Progenitor cell of endocrine pancreas (in vitro differentiated cells): ENCODE measurements around the gene CALR3. TPM values are rescaled to one million over a fixed set of nuclear protein-coding genes. Genes with fewer than 3 reads are reported as not detected.
"Not testable (repeated sequence)": the region's sequence is repeated elsewhere in the genome, so short reads cannot be mapped to it uniquely, and the experiment has no call there.

Source experiments
- DNase-seq: peaks from one replicate; pipeline ENCODE4 v3.0.0; 2021; ENCODE audit warnings: low spot score; ENCODE audit not compliant: unreplicated experiment
- H3K27ac Mint-ChIP-seq: 2 replicates; pipeline ENCODE4 v1.8.0; 2021; ENCODE audit warnings: mild to moderate bottlenecking, moderate library complexity, mixed read lengths
- H3K27me3 Mint-ChIP-seq: 2 replicates; pipeline ENCODE4 v1.8.0; 2021; ENCODE audit warnings: mixed read lengths
- H3K36me3 Mint-ChIP-seq: 2 replicates; pipeline ENCODE4 v1.8.0; 2022; ENCODE audit warnings: mixed read lengths; ENCODE audit not compliant: insufficient read depth
- H3K4me1 Mint-ChIP-seq: 2 replicates; pipeline ENCODE4 v1.8.0; 2021; ENCODE audit warnings: low read depth, mixed read lengths
- H3K4me3 Mint-ChIP-seq: 2 replicates; pipeline ENCODE4 v1.8.0; 2021; ENCODE audit warnings: low read depth, mild to moderate bottlenecking, moderate library complexity, mixed read lengths
- H3K9me3 Mint-ChIP-seq: 2 replicates; pipeline ENCODE4 v1.8.0; 2021; ENCODE audit warnings: low read depth, mixed read lengths
- CTCF ChIP-seq: fragments of 200-600 bp; sonication (generic); IDR thresholded peaks from one replicate; pipeline ENCODE4 v1.5.0; 2021; ENCODE audit warnings: antibody characterized with exemption, mild to moderate bottlenecking; ENCODE audit not compliant: unreplicated experiment
- long read RNA-seq: library from polyadenylated mRNA; unstranded; transcript quantifications from one replicate; pipeline ENCODE4 v2.0.0, GENCODE V29; 2020
- total RNA-seq: library from RNA; stranded (reverse); gene quantifications from 2 replicates; pipeline ENCODE4 v1.2.1, GENCODE V29; 2021

The CALR3 gene
- total RNA-seq, result not detected in 2 replicates
- long read RNA-seq, result 0 reads

DNA sequence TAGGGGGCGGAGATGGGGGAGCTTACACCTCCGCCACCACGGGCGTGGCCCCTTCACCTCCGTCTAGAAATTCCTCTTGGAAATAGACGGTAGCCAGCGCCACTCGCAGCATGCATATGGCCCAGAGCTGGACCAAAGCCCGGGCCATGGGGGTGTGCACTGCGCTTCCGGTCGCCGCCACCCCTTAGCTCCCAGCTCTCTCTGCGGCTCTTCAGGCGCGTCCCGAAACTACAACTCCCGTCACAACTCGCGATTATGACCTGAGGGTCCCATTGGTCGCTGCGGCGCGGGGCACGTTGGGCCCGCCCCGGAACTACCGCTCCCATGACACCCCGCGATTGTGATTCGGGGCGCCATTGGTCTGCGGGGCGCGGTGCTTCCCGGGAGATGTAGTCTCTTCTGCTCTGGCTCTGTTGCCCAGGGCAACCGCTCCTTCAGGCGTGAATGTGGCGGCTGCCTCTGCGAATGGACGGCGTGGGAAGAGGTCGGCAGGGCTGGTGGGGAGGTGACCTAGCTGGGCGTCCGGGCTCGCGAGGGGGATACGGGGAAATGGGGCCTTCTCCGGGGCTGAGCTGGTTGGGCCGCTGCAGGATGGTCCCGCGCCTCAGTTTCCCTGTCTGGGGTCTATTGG, at the start of gene CALR3, which contains the start of gene C19orf44:
CALR3 (minus strand) TSS at position 186 of the 631 bp plus-strand sequence; CDS start at position 148, 38 bp downstream.
C19orf44 (plus strand) TSS at position 413 of the 631 bp plus-strand sequence. CDS start 4,399 bp downstream, outside the sequence.
- Mint-ChIP-seq H3K27me3 (no peaks in the 10 kb centered on the region), H3K4me3 (peak within 1 kb of the TSS; percentile 92), H3K9me3 (no peaks in the 10 kb centered on the region), H3K4me1 (peaks cover 12% of the 10 kb centered on the region), H3K27ac (peak within 1 kb of the TSS; percentile 90), H3K36me3 (peaks cover 2% of the 10 kb centered on the region)
- TF ChIP-seq CTCF, result no peak
- DNase-seq, result peak; percentile 96

GRCh38 chr19:16544473-16545231, 48.7 kb upstream of the CALR3 start:
- Mint-ChIP-seq H3K4me3 (no peak overlapping the region), H3K36me3 (peaks cover 2% of the 10 kb centered on the region), H3K4me1 (peaks cover 15% of the 10 kb centered on the region), H3K27me3 (no peaks in the 10 kb centered on the region), H3K27ac (peak overlapping the region; percentile 46), H3K9me3 (no peaks in the 10 kb centered on the region)
- no peak for DNase-seq
- TF ChIP-seq CTCF, result no peak

DNA sequence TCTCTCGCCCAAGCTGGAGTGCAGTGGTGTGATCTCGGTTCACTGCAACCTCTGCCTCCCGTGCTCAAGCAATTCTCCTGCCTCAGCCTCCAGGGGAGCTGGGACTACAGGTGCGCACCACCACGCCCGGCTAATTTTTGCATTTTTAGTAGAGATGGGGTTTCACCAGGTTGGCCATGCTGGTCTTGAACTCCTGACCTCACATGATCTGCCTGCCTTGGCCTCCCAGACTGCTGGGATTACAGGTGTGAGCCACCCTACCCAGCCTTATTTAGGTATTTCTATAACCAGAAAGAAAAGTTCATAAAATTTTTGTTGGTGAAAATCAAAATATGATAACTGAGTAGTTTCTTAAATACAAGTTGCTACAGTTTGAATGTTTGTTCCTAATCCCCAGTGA, 47.8 kb upstream of the CALR3 start:
- H3K27me3 Mint-ChIP-seq, H3K9me3 Mint-ChIP-seq, DNase-seq, H3K36me3 Mint-ChIP-seq: not testable (repeated sequence)
- Mint-ChIP-seq H3K27ac (peak overlapping the region; percentile 27), H3K4me1 (peaks cover 15% of the 10 kb centered on the region), H3K4me3 (peak overlapping the region; percentile 90)

- H3K9me3 Mint-ChIP-seq, result no peaks in the 10 kb centered on the region
- H3K4me3 Mint-ChIP-seq, result peak overlapping the region; percentile 90
- H3K4me1 Mint-ChIP-seq, result peaks cover 18% of the 10 kb centered on the region
- no peaks in the 10 kb centered on the region for H3K27me3 Mint-ChIP-seq
- no peak for DNase-seq
- TF ChIP-seq CTCF, result no peak
- H3K27ac Mint-ChIP-seq, result peak overlapping the region; percentile 90
- H3K36me3 Mint-ChIP-seq, result peaks cover 9% of the 10 kb centered on the region
These were observed 47.0 kb upstream of the CALR3 start for GRCh38 chr19:16542910-16543472.

DNA sequence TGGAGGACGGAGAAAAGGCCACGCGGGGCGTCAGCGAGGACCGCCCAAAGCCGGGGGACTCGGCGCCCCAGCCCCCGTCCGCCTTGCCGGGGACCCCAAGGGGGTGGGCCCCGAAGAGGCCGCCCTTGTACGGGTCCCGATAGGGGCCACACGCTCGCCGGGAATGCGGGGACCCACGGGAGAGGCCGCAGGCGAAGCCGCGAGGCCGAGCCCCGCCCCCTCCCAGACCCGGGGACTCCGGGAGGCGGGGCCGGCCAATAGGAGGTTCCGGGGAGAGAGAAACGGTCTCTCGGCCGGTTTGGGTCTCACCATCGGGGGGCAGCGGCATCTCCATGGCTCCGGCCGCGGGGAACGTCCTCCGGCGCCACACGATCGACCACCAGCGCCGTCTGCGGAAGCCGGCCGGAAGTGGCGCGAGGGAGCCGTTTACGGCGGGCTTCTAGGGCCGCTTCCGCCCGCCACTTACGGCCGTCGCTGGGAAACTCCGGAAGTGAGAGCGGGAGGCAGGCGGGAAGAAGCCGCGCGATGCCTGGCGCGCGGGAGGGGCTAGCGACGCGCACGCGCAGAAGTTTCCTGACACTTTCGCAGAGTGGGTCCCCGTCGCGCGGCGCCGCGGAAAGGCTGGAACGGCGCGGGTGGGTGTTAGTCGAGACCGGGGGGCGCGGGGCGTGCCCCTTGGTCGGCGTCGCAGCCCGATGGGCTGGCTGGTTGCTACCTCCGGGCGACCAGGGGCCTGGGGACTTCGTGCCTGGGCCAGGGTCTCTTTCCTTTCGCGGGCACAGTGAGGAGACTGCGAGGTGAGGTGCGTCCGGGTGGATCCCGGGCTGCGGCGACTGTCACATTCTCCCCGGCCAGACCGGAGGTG, 46.3 kb upstream of the CALR3 start, which contains the start of gene CHERP:
CHERP (minus strand) TSS at position 393 of the 865 bp plus-strand sequence; CDS start at position 334, 59 bp downstream.
- Mint-ChIP-seq H3K4me1 (peaks cover 18% of the 10 kb centered on the region), H3K27me3 (no peaks in the 10 kb centered on the region), H3K4me3 (peak within 1 kb of the TSS; percentile 90), H3K27ac (peak within 1 kb of the TSS; percentile 90), H3K9me3 (no peaks in the 10 kb centered on the region), H3K36me3 (peaks cover 10% of the 10 kb centered on the region)
- no peak for TF ChIP-seq CTCF
- peak; percentile 86 for DNase-seq
